ENCODE data around the gene TEKTIP1.
"Not testable (repeated sequence)": the region's sequence is repeated elsewhere in the genome, so short reads cannot be mapped to it uniquely, and the experiment has no call there.

TEKTIP1 gene

GRCh38 chr19:3524078-3524842, 14.7 kb upstream of the TEKTIP1 start:
- DNase-seq = no peak

- DNase-seq = no peak
Observed at GRCh38 chr19:3524904-3525451, 14.0 kb upstream of the TEKTIP1 start.

GRCh38 chr19:3526507-3527237, 12.3 kb upstream of the TEKTIP1 start:
- no peak for DNase-seq

GRCh38 chr19:3527238-3527910, 11.6 kb upstream of the TEKTIP1 start:
- DNase-seq = no peak

GRCh38 chr19:3528080-3528479, 10.9 kb upstream of the TEKTIP1 start:
- DNase-seq = no peak

GRCh38 chr19:3528539-3529211, 10.3 kb upstream of the TEKTIP1 start:
- no peak for DNase-seq

- not testable (repeated sequence) for DNase-seq
Observed at GRCh38 chr19:3529299-3529698, 9.7 kb upstream of the TEKTIP1 start.

- DNase-seq = no peak
Observed at GRCh38 chr19:3530389-3530788, 8.6 kb upstream of the TEKTIP1 start.

- no peak for DNase-seq
Observed at GRCh38 chr19:3531716-3532115, 7.3 kb upstream of the TEKTIP1 start.

- no peak for DNase-seq
Observed at GRCh38 chr19:3532154-3532786, 6.7 kb upstream of the TEKTIP1 start.

- no peak for DNase-seq
Observed at GRCh38 chr19:3533033-3533432, 5.9 kb upstream of the TEKTIP1 start.

GRCh38 chr19:3533563-3534216, 5.3 kb upstream of the TEKTIP1 start:
- no peak for DNase-seq

GRCh38 chr19:3534375-3535234, 4.4 kb upstream of the TEKTIP1 start:
- no peak for DNase-seq

GRCh38 chr19:3535235-3535535, 3.8 kb upstream of the TEKTIP1 start:
- no peak for DNase-seq

- DNase-seq = no peak
Observed at GRCh38 chr19:3535563-3535965, 3.4 kb upstream of the TEKTIP1 start.

- DNase-seq = no peak
Observed at GRCh38 chr19:3535981-3536380, 3.0 kb upstream of the TEKTIP1 start.

GRCh38 chr19:3536429-3537100, 2.4 kb upstream of the TEKTIP1 start:
- DNase-seq = no peak

- no peak for DNase-seq
Observed at GRCh38 chr19:3537101-3537437, 1.9 kb upstream of the TEKTIP1 start.

- no peak for DNase-seq
Observed at GRCh38 chr19:3537438-3538240, 1.3 kb upstream of the TEKTIP1 start.

All from effector CD4-positive, alpha-beta T cell (primary cell).